ENCODE measurements around the gene PACS2. TPM values are rescaled to one million over a fixed set of nuclear protein-coding genes. Genes with fewer than 3 reads are reported as not detected.
A peak's percentile ranks its signal among the peaks of the same experiment; 100 is the strongest.

The PACS2 gene
- total RNA-seq, 1 donor from 2014 or later, result 263 TPM

DNA sequence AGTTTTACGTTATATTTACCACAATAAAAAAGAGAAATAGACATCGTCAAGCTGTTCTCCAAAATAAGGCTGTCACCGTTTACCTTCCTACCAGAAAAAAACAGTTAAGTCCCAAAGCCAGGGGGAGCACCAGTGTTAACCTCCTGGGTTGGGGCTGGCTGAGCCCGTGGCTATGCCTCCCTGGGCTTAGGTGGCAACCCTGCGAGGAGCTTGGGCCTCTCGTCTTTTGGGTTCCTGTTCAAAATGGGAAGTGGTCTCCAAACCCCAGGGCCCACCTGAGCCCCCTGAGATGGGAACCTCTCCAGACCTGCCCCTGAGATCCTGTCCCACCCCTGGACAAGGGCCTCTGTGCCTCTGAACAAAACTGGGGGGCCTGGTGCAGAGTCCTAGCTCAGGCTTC lies 22.9 kb downstream of the PACS2 start:
- no peak for TF ChIP-seq CTCF (IDR thresholded peaks at IDR 0.05; ENCODE audit: partially characterized antibody, unreplicated experiment)

GRCh38 chr14:105337966-105338741 lies 23.6 kb downstream of the PACS2 start:
- Mint-ChIP-seq H3K27me3 (ENCODE audit: unreplicated experiment) (peaks cover 19% of the 10 kb centered on the region), H3K4me3 (ENCODE audit: unreplicated experiment) (no peak overlapping the region), H3K27ac (ENCODE audit: unreplicated experiment) (no peak overlapping the region), H3K9me3 (ENCODE audit: unreplicated experiment) (peaks cover 20% of the 10 kb centered on the region), H3K4me1 (ENCODE audit: low read depth, unreplicated experiment) (peaks cover 30% of the 10 kb centered on the region), H3K36me3 (ENCODE audit: unreplicated experiment) (no peaks in the 10 kb centered on the region)
- no peak for TF ChIP-seq CTCF (IDR thresholded peaks at IDR 0.05; ENCODE audit: partially characterized antibody, unreplicated experiment)
- no peak for DNase-seq

More for the DNA sequence above, 22.9 kb downstream of the PACS2 start:
- H3K27me3 Mint-ChIP-seq (ENCODE audit: unreplicated experiment), result peaks cover 23% of the 10 kb centered on the region
- peak overlapping the region; percentile 97 for H3K27ac Mint-ChIP-seq (ENCODE audit: unreplicated experiment)
- peaks cover 20% of the 10 kb centered on the region for H3K9me3 Mint-ChIP-seq (ENCODE audit: unreplicated experiment)
- no peak for DNase-seq
- H3K4me3 Mint-ChIP-seq (ENCODE audit: unreplicated experiment), result no peak overlapping the region
- H3K4me1 Mint-ChIP-seq (ENCODE audit: low read depth, unreplicated experiment), result peaks cover 33% of the 10 kb centered on the region
- H3K36me3 Mint-ChIP-seq (ENCODE audit: unreplicated experiment), result no peaks in the 10 kb centered on the region

DNA sequence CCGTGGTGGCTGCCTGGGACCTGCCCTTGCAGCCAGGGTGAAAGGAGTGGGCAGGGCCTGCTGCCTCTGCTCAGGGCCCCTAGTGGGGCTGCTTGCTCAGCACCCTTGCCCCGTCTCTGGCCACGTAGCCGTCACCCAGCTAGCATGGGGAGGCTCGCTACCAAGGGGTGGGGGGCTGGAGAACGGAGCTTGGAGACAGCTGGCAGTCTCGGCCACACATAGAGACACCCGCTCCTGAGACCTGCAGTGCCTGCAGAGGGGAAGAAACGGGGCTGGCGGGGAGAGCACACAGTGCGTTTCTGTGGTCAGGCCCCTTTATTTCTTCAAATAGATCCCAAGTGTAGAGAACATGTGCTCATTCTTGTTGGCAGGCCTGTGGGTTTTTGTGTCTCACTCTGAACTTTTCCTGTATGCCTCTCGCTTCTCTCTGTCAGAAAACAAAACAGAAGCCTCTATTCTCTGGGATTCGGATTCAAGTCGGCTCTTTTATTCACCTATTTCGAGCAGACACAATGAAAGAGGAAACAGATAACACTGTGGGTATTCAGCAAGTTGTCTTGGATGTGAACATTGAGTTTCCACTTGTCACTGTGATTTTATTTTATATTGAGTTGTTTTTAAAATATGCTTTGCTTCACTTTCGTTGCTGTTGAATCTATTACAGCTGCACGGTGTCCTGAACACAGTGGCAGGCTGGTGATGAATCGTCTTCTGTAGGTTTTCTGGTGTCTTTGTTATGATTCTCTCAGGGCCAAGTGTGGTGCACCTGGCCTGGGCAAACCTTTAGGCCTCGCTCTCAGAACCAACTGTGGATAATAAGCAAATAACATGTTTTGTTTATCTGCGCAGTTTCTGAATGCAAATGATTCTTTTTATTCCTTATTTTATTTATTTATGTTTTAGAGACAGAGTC lies 26.5 kb downstream of the PACS2 start:
- Mint-ChIP-seq H3K9me3 (ENCODE audit: unreplicated experiment) (peaks cover 22% of the 10 kb centered on the region), H3K4me3 (ENCODE audit: unreplicated experiment) (no peak overlapping the region), H3K4me1 (ENCODE audit: low read depth, unreplicated experiment) (peaks cover 32% of the 10 kb centered on the region), H3K36me3 (ENCODE audit: unreplicated experiment) (peaks cover 6% of the 10 kb centered on the region), H3K27me3 (ENCODE audit: unreplicated experiment) (peaks cover 15% of the 10 kb centered on the region), H3K27ac (ENCODE audit: unreplicated experiment) (peak overlapping the region; percentile 64)
- no peak for TF ChIP-seq CTCF (IDR thresholded peaks at IDR 0.05; ENCODE audit: partially characterized antibody, unreplicated experiment)
- DNase-seq, result no peak

DNA sequence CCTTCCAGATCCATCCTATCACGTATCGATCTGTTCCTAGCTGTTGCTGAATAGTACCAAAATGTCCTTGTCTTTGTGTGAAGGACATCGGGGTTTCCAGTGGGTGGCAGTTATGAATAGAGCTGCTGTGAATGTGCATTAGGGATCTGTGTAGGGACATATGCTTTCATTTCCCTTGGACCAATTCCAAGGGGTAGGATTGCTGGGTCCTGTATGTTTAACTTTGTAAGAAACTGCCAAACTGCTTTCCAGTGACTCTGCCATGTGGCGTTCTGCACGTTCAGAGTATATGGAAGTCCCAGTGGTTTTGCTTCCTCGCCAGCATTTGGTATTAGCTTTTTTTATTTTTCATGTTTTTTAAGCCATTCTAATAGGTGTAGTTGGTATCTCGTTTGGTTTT lies 28.6 kb downstream of the PACS2 start:
- Mint-ChIP-seq H3K9me3 (ENCODE audit: unreplicated experiment) (peaks cover 12% of the 10 kb centered on the region), H3K4me1 (ENCODE audit: low read depth, unreplicated experiment) (peaks cover 22% of the 10 kb centered on the region), H3K36me3 (ENCODE audit: unreplicated experiment) (peaks cover 6% of the 10 kb centered on the region), H3K4me3 (ENCODE audit: unreplicated experiment) (no peak overlapping the region), H3K27ac (ENCODE audit: unreplicated experiment) (peak overlapping the region; percentile 17), H3K27me3 (ENCODE audit: unreplicated experiment) (peaks cover 9% of the 10 kb centered on the region)
- TF ChIP-seq CTCF (IDR thresholded peaks at IDR 0.05; ENCODE audit: partially characterized antibody, unreplicated experiment), result no peak
- no peak for DNase-seq

All from glutamatergic neuron (in vitro differentiated cells).